Panc1 (cell line): ENCODE results near the gene TPP1. TPM values are rescaled to one million over a fixed set of nuclear protein-coding genes. Genes with fewer than 3 reads are reported as not detected.

ENCODE experiments used
- ATAC-seq: fragments of 200-7000 bp; cut with Tn5 transposase; 2 replicates; pipeline ENCODE4 v1.9.1; 2020; ENCODE audit warnings: mild to moderate bottlenecking, moderate library complexity
- BruUV-seq: library from RNA; stranded (reverse); fragments of 400-500 nt; replicated peaks from 2 replicates; lab custom pipeline; 2021; lab: Mats Ljungman, UMichigan
- CTCF ChIA-PET: fragments of 300-600 bp; sonication (Branson Sonifier 250); formaldehyde crosslinking; loops from one replicate; lab custom pipeline; 2022; ENCODE audit warnings: antibody characterized with exemption; lab: Charles Lee
- POLR2A ChIA-PET: fragments of 300-600 bp; sonication (Branson Sonifier 250); formaldehyde crosslinking; loops from one replicate; lab custom pipeline; 2022; ENCODE audit warnings: antibody characterized with exemption; lab: Charles Lee
- DNase-seq: peaks from one replicate; pipeline ENCODE4 v3.0.0-alpha.2; 2010; ENCODE audit warnings: low read depth, low spot score
- H3K27ac ChIP-seq: 2 replicates; pipeline ENCODE4 v1.5.1; 2011; ENCODE audit warnings: mild to moderate bottlenecking, low read length, inconsistent platforms
- H3K27me3 ChIP-seq: fragments of 200-500 bp; sonication (Bioruptor generic); 2 replicates; pipeline ENCODE4 v1.6.0; 2014; ENCODE audit warnings: low read length, inconsistent platforms; ENCODE audit not compliant: control insufficient read depth, insufficient read depth
- H3K36me3 ChIP-seq: fragments of 200-500 bp; sonication (Bioruptor generic); 2 replicates; pipeline ENCODE4 v1.5.1; 2014; ENCODE audit warnings: inconsistent platforms, mild to moderate bottlenecking, low read length, moderate library complexity; ENCODE audit not compliant: control insufficient read depth, insufficient read depth
- H3K4me1 ChIP-seq: 2 replicates; pipeline ENCODE4 v1.5.1; 2011; ENCODE audit warnings: inconsistent platforms, mild to moderate bottlenecking, low read length, moderate library complexity; ENCODE audit not compliant: control insufficient read depth, insufficient read depth
- H3K4me3 ChIP-seq, 2 experiments: 2 replicates each; pipeline ENCODE4 v1.5.1; 2011 to 2012; ENCODE audit warnings: low read depth in 2 of 2, low read length in 2 of 2, mild to moderate bottlenecking in 2 of 2, inconsistent platforms in 1 of 2, moderate library complexity in 1 of 2
- H3K9me3 ChIP-seq: fragments of 200-500 bp; sonication (Bioruptor generic); 2 replicates; pipeline ENCODE4 v1.5.1; 2014; ENCODE audit warnings: low read depth, mild to moderate bottlenecking, inconsistent platforms, low read length, moderate library complexity; ENCODE audit not compliant: control insufficient read depth, insufficient read depth
- CTCF ChIP-seq: fragments of 450-650 bp; IDR thresholded peaks from 2 replicates; pipeline ENCODE4 v1.5.1; 2017; ENCODE audit warnings: mild to moderate bottlenecking
- POLR2AphosphoS5 ChIP-seq: IDR thresholded peaks from 2 replicates; pipeline ENCODE4 v1.6.1; 2012; ENCODE audit warnings: mild to moderate bottlenecking, low read depth, low read length, moderate library complexity
- SIN3A ChIP-seq: IDR thresholded peaks from 2 replicates; pipeline ENCODE4 v1.6.1; 2012; ENCODE audit warnings: low read depth, mild to moderate bottlenecking, low read length, moderate library complexity, borderline replicate concordance; ENCODE audit not compliant: insufficient read depth
- TCF7L2 ChIP-seq: IDR thresholded peaks from 2 replicates; pipeline ENCODE4 v1.6.1; 2011; ENCODE audit warnings: mild to moderate bottlenecking, low read depth, low read length, inconsistent platforms
- in situ Hi-C: cut with HindIII; loops from 2 replicates; pipeline ENCODE4 v1.10.0; 2016; ENCODE audit warnings: low sequenced_read_pairs, low pct_unique_long_range_greater_than_20kb
- intact Hi-C: fragments of 100-400 bp; cut with micrococcal nuclease; formaldehyde crosslinking; loops from one replicate; pipeline ENCODE4 v1.10.0; 2022; ENCODE audit not compliant: unreplicated experiment
- total RNA-seq: library from RNA; stranded (reverse); gene quantifications from one replicate; pipeline ENCODE4 v1.2.1, GENCODE V29; 2021; ENCODE audit not compliant: unreplicated experiment
- TF ChIP-seq, protein P1 (sequence below), 2 experiments: IDR thresholded peaks; 2 replicates each; pipeline ENCODE4 v1.6.1; 2011 to 2012; ENCODE audit warnings: low read depth in 2 of 2, control low read depth in 1 of 2, low read length in 1 of 2, mild to moderate bottlenecking in 1 of 2, moderate library complexity in 1 of 2; ENCODE audit not compliant: insufficient read depth in 1 of 2

The TPP1 gene
- total RNA-seq, 1 experiment from 2014 or later, result 200 TPM

DNA sequence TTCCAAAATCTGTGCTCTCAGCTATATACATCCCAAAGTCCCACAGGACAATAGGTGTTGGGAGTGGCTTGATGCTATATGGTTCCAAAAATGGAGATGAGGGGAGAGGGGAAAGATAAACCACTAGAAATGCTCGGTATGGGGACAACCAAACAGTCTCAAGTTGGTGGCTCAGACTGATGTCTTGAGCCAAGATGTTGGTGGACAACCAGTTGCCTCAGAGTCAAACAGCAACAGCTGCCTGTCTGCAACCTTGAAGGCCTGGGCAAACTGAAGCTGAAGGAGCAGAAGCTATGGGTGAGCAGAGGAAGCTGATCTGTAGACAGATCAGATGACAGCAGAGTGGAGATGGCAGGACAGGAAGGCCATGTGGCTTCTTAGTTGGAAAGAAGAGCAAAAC, 19.8 kb downstream of the TPP1 start:
- ChIA-PET POLR2A (interaction anchor here (0.6 kb wide), 1 partner anchor 103 kb away, joined by 8 read pairs; the partner anchor contains the start of gene DNHD1), CTCF (no interaction called here)
- BruUV-seq, result no TSS peak
- TF ChIP-seq, protein P1, sequence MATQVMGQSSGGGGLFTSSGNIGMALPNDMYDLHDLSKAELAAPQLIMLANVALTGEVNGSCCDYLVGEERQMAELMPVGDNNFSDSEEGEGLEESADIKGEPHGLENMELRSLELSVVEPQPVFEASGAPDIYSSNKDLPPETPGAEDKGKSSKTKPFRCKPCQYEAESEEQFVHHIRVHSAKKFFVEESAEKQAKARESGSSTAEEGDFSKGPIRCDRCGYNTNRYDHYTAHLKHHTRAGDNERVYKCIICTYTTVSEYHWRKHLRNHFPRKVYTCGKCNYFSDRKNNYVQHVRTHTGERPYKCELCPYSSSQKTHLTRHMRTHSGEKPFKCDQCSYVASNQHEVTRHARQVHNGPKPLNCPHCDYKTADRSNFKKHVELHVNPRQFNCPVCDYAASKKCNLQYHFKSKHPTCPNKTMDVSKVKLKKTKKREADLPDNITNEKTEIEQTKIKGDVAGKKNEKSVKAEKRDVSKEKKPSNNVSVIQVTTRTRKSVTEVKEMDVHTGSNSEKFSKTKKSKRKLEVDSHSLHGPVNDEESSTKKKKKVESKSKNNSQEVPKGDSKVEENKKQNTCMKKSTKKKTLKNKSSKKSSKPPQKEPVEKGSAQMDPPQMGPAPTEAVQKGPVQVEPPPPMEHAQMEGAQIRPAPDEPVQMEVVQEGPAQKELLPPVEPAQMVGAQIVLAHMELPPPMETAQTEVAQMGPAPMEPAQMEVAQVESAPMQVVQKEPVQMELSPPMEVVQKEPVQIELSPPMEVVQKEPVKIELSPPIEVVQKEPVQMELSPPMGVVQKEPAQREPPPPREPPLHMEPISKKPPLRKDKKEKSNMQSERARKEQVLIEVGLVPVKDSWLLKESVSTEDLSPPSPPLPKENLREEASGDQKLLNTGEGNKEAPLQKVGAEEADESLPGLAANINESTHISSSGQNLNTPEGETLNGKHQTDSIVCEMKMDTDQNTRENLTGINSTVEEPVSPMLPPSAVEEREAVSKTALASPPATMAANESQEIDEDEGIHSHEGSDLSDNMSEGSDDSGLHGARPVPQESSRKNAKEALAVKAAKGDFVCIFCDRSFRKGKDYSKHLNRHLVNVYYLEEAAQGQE (IDR thresholded peaks at IDR 0.05; ENCODE audit: insufficient read depth in 1 of 2, low read depth in 2 of 2, low read length in 1 of 2), result no peak
- no peak for TF ChIP-seq CTCF
- no peak for TF ChIP-seq POLR2AphosphoS5
- no peak for TF ChIP-seq TCF7L2
- no peak for TF ChIP-seq SIN3A
- DNase-seq (no peak), ATAC-seq (no peak)
- Histone ChIP-seq H3K27ac (no peak overlapping the region), H3K4me1 (peaks cover 8% of the 10 kb centered on the region), H3K4me3 (no peak overlapping the region), H3K9me3 (no peaks in the 10 kb centered on the region), H3K27me3 (no peaks in the 10 kb centered on the region), H3K36me3 (peaks cover 12% of the 10 kb centered on the region)
- intact Hi-C loops, result loop anchor here (5.0 kb wide), 1 partner anchor 67 kb away; no protein-coding TSS in a partner anchor
- in situ Hi-C loops, result no loop called here

- peaks cover 17% of the 10 kb centered on the region for H3K36me3 ChIP-seq
These were observed 20.7 kb downstream of the TPP1 start for GRCh38 chr11:6598555-6598954.

More at GRCh38 chr11:6598555-6598954, 20.7 kb downstream of the TPP1 start:
- H3K27me3 ChIP-seq, result no peaks in the 10 kb centered on the region
- in situ Hi-C loops, result no loop called here
- intact Hi-C loops, result loop anchor here (5.0 kb wide), 1 partner anchor 66 kb away; no protein-coding TSS in a partner anchor
- no peak overlapping the region for H3K27ac ChIP-seq
- TF ChIP-seq, protein P1 (IDR thresholded peaks at IDR 0.05; ENCODE audit: insufficient read depth in 1 of 2, low read depth in 2 of 2, low read length in 1 of 2), result no peak
- TF ChIP-seq POLR2AphosphoS5 (no peak), CTCF (no peak), TCF7L2 (no peak), SIN3A (no peak)
- peaks cover 8% of the 10 kb centered on the region for H3K4me1 ChIP-seq
- H3K9me3 ChIP-seq, result no peaks in the 10 kb centered on the region
- H3K4me3 ChIP-seq, result no peak overlapping the region
- ChIA-PET CTCF (no interaction called here), POLR2A (no interaction called here)
- DNase-seq, result no peak
- no peak for ATAC-seq
- BruUV-seq, result no TSS peak
